HEK293 (cell line): ENCODE results near the gene ITGA11.

Experiments used
- CTCF ChIA-PET: fragments of 350-600 bp; formaldehyde crosslinking; extraction: SDS; loops from one replicate; lab custom pipeline; 2021; ENCODE audit warnings: antibody characterized with exemption; lab: Yijun Ruan, JAX
- POLR2A ChIA-PET: fragments of 300-600 bp; formaldehyde crosslinking; extraction: SDS; loops from one replicate; lab custom pipeline; 2020; ENCODE audit warnings: antibody characterized with exemption, inconsistent platforms; lab: Yijun Ruan, JAX
- H3K27ac ChIP-seq: fragments of 200-500 bp; sonication (Bioruptor generic); 2 replicates; pipeline ENCODE4 v1.5.1; 2014; ENCODE audit warnings: low read depth, low read length, control low read depth, inconsistent platforms; ENCODE audit errors: extremely low read depth
- H3K36me3 ChIP-seq, 2 experiments: fragments of 200-500 bp in 1 of 2; sonication (Bioruptor generic) in 1 of 2; 1 replicate in 1 of 2; 2 replicates in 1 of 2; pipeline ENCODE4 v1.5.1; 2014 to 2017; ENCODE audit warnings: inconsistent platforms in 2 of 2, low read length in 2 of 2; ENCODE audit not compliant: control insufficient read depth in 2 of 2, insufficient read depth in 1 of 2
- H3K4me1 ChIP-seq: fragments of 200-500 bp; sonication (Bioruptor generic); 2 replicates; pipeline ENCODE4 v1.5.1; 2014; ENCODE audit warnings: mild to moderate bottlenecking, low read length, inconsistent platforms; ENCODE audit not compliant: control insufficient read depth, insufficient read depth
- H3K4me3 ChIP-seq: 2 replicates; pipeline ENCODE4 v1.5.1; 2011; ENCODE audit warnings: low read depth, mild to moderate bottlenecking, control low read depth, low read length, moderate library complexity
- H3K9me3 ChIP-seq: fragments of 200-500 bp; sonication (Bioruptor generic); 2 replicates; pipeline ENCODE4 v1.5.1; 2014; ENCODE audit warnings: low read depth, low read length, inconsistent platforms; ENCODE audit not compliant: control insufficient read depth, insufficient read depth
- HOXA7 ChIP-seq: sonication (generic); formaldehyde crosslinking; IDR thresholded peaks from 2 replicates; pipeline ENCODE4 v1.8.1; 2022; ENCODE audit warnings: missing genetic modification reagents, borderline replicate concordance
- ZNF132 ChIP-seq: fragments of 450-650 bp; formaldehyde crosslinking; IDR thresholded peaks from 2 replicates; pipeline ENCODE4 v1.5.1; 2017; ENCODE audit warnings: missing biosample characterization, missing genetic modification characterization, borderline replicate concordance
- ZNF19 ChIP-seq: fragments of 450-650 bp; formaldehyde crosslinking; IDR thresholded peaks from 2 replicates; pipeline ENCODE4; 2016; ENCODE audit warnings: missing biosample characterization, missing genetic modification characterization, low read depth
- ZNF211 ChIP-seq: fragments of 450-650 bp; formaldehyde crosslinking; IDR thresholded peaks from 2 replicates; pipeline ENCODE4 v1.5.1; 2016; ENCODE audit warnings: low read depth, missing biosample characterization, missing genetic modification characterization
- ZNF585B ChIP-seq: fragments of 450-650 bp; formaldehyde crosslinking; IDR thresholded peaks from 2 replicates; pipeline ENCODE4 v1.5.1; 2016; ENCODE audit warnings: missing biosample characterization, missing genetic modification characterization
- ZNF677 ChIP-seq: fragments of 450-650 bp; IDR thresholded peaks from 2 replicates; pipeline ENCODE4 v1.5.0; 2018; ENCODE audit warnings: missing biosample characterization, mild to moderate bottlenecking, missing genetic modification characterization, moderate library complexity
- ZNF785 ChIP-seq: fragments of 450-650 bp; formaldehyde crosslinking; IDR thresholded peaks from 2 replicates; pipeline ENCODE4 v1.5.1; 2016; ENCODE audit warnings: missing biosample characterization, missing genetic modification characterization
- TF ChIP-seq, protein P1 (sequence below): fragments of 450-650 bp; formaldehyde crosslinking; IDR thresholded peaks from 2 replicates; pipeline ENCODE4 v1.5.1; 2016; ENCODE audit warnings: missing biosample characterization, missing genetic modification characterization
- TF ChIP-seq, protein P2 (sequence below): fragments of 450-650 bp; formaldehyde crosslinking; IDR thresholded peaks from 2 replicates; pipeline ENCODE4 v1.5.1; 2016; ENCODE audit warnings: missing biosample characterization, missing genetic modification characterization
- TF ChIP-seq, protein P3 (sequence below): fragments of 450-650 bp; IDR thresholded peaks from 2 replicates; pipeline ENCODE4 v1.5.1; 2018; ENCODE audit warnings: missing biosample characterization, missing genetic modification characterization
- TF ChIP-seq, protein P4 (sequence below): fragments of 450-650 bp; formaldehyde crosslinking; IDR thresholded peaks from 2 replicates; pipeline ENCODE4 v1.5.1; 2016; ENCODE audit warnings: missing biosample characterization, missing genetic modification characterization
- TF ChIP-seq, protein P5 (sequence below): fragments of 450-650 bp; IDR thresholded peaks from 2 replicates; pipeline ENCODE4 v1.5.1; 2018; ENCODE audit warnings: missing biosample characterization, mild to moderate bottlenecking, missing genetic modification characterization
- TF ChIP-seq, protein P6 (sequence below): fragments of 450-650 bp; formaldehyde crosslinking; conservative IDR thresholded peaks from 2 replicates; pipeline ENCODE4 v1.5.1; 2016; ENCODE audit warnings: low read depth, missing biosample characterization, missing genetic modification characterization
- TF ChIP-seq, protein P7 (sequence below): fragments of 450-650 bp; formaldehyde crosslinking; IDR thresholded peaks from 2 replicates; pipeline ENCODE4 v1.5.1; 2016; ENCODE audit warnings: missing biosample characterization, missing genetic modification characterization, borderline replicate concordance

The ITGA11 gene

DNA sequence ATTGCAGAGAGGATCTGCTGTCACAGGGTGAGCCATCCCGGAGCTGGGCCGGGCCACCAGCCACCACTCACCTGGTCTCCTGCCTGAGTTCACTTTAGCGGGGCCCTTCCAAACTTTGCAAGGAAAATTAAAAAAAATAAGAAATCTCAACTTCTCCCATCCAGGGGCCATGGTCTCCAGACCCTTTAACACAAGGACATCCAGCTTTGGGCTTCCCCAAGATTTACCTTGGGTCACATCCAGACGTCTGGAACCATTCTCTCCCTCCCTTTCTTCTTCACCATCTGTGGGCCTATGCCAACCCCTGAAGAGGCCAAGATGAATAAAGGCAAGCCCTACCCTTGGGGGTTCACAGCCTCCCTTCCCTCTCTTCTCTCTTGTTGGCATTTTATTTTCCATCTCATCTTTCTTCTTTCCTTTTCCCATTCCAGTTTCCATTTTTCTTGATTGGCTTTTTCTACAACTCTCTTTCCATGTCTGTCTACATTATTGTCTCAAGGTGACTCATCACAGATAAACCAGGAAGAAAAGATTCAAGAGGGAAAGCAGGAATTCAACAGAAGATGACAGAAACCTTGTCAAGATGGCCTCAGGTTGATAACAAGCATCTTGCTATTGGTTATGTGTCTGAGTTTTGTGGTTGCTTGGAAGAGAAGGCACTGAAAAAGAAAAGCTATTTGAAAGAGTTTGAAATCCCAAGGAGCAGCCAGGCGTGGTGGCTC lies 49.5 kb downstream of the ITGA11 start (continued):
- TF ChIP-seq, protein P1, sequence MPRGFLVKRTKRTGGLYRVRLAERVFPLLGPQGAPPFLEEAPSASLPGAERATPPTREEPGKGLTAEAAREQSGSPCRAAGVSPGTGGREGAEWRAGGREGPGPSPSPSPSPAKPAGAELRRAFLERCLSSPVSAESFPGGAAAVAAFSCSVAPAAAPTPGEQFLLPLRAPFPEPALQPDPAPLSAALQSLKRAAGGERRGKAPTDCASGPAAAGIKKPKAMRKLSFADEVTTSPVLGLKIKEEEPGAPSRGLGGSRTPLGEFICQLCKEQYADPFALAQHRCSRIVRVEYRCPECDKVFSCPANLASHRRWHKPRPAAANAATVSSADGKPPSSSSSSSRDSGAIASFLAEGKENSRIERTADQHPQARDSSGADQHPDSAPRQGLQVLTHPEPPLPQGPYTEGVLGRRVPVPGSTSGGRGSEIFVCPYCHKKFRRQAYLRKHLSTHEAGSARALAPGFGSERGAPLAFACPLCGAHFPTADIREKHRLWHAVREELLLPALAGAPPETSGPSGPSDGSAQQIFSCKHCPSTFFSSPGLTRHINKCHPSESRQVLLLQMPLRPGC, result no peak
- no peak for TF ChIP-seq ZNF132
- TF ChIP-seq, protein P2, sequence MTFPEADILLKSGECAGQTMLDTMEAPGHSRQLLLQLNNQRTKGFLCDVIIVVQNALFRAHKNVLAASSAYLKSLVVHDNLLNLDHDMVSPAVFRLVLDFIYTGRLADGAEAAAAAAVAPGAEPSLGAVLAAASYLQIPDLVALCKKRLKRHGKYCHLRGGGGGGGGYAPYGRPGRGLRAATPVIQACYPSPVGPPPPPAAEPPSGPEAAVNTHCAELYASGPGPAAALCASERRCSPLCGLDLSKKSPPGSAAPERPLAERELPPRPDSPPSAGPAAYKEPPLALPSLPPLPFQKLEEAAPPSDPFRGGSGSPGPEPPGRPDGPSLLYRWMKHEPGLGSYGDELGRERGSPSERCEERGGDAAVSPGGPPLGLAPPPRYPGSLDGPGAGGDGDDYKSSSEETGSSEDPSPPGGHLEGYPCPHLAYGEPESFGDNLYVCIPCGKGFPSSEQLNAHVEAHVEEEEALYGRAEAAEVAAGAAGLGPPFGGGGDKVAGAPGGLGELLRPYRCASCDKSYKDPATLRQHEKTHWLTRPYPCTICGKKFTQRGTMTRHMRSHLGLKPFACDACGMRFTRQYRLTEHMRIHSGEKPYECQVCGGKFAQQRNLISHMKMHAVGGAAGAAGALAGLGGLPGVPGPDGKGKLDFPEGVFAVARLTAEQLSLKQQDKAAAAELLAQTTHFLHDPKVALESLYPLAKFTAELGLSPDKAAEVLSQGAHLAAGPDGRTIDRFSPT (tag by site-specific recombination), result no peak
- TF ChIP-seq HOXA7 (CRISPR knock-in tag), result no peak
- TF ChIP-seq, all 188 proteins: peak for 0

DNA sequence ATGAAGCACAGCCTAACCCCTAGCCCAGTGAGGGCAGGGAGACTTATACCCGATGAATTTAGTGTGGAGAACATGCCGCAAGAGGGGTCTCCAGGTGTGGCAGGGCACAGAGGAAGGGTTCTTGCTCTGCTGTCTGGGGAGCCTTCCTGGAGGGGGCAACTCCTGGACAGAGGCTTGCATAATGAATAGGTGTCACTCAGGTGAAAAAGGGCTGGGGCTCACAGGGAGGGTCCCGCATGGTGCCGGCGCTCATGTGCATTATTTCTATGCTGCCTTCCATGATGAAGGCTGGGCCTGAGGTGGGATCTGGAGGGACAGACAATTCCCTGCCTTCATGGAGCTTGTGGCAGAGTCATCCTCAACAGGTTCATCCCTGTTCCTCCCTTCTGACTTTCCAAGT lies 51.5 kb downstream of the ITGA11 start:
- TF ChIP-seq ZNF211, result no peak
- ChIA-PET CTCF (interaction anchor here (1.8 kb wide), 1 partner anchor 8 kb away, joined by 4 read pairs; no protein-coding TSS in a partner anchor), POLR2A (no interaction called here)
- Histone ChIP-seq H3K9me3 (no peaks in the 10 kb centered on the region), H3K36me3 (no peaks in the 10 kb centered on the region), H3K4me1 (no peaks in the 10 kb centered on the region), H3K27ac (no peak overlapping the region), H3K4me3 (no peak overlapping the region)

DNA sequence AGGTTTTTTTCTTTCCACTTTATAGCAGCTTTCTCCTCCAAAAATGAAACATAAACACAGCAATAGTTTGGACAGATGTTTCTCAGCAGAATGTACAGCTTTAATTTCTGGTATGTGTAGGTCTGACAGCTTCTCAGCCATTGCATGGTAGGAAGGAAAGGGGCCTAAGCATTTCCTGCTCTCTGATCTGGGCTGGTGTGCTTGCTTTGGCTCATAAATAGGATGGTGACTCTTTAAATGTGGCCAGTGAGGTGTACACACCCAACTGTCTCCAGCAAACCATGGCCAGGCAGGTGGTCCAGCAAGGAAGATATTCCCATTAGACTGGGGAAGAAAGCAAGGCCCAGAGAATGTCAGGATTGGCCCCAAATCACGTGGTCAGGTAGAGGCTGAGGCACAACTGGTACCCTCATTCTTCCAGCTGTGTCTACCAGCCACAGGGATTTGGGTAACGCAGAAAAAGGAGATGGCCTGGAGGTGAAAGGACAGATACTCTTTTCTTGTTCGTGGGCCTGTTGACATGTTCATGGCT lies 52.1 kb downstream of the ITGA11 start:
- POLR2A ChIA-PET, result no interaction called here
- TF ChIP-seq, protein P3, sequence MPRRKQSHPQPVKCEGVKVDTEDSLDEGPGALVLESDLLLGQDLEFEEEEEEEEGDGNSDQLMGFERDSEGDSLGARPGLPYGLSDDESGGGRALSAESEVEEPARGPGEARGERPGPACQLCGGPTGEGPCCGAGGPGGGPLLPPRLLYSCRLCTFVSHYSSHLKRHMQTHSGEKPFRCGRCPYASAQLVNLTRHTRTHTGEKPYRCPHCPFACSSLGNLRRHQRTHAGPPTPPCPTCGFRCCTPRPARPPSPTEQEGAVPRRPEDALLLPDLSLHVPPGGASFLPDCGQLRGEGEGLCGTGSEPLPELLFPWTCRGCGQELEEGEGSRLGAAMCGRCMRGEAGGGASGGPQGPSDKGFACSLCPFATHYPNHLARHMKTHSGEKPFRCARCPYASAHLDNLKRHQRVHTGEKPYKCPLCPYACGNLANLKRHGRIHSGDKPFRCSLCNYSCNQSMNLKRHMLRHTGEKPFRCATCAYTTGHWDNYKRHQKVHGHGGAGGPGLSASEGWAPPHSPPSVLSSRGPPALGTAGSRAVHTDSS, result no peak
- no peak for TF ChIP-seq ZNF785 (tag by site-specific recombination)
- TF ChIP-seq ZNF677 (tag by site-specific recombination), result no peak
- TF ChIP-seq, protein P4, sequence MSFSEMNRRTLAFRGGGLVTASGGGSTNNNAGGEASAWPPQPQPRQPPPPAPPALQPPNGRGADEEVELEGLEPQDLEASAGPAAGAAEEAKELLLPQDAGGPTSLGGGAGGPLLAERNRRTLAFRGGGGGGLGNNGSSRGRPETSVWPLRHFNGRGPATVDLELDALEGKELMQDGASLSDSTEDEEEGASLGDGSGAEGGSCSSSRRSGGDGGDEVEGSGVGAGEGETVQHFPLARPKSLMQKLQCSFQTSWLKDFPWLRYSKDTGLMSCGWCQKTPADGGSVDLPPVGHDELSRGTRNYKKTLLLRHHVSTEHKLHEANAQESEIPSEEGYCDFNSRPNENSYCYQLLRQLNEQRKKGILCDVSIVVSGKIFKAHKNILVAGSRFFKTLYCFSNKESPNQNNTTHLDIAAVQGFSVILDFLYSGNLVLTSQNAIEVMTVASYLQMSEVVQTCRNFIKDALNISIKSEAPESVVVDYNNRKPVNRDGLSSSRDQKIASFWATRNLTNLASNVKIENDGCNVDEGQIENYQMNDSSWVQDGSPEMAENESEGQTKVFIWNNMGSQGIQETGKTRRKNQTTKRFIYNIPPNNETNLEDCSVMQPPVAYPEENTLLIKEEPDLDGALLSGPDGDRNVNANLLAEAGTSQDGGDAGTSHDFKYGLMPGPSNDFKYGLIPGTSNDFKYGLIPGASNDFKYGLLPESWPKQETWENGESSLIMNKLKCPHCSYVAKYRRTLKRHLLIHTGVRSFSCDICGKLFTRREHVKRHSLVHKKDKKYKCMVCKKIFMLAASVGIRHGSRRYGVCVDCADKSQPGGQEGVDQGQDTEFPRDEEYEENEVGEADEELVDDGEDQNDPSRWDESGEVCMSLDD (tag by site-specific recombination), result no peak
- TF ChIP-seq, protein P5, sequence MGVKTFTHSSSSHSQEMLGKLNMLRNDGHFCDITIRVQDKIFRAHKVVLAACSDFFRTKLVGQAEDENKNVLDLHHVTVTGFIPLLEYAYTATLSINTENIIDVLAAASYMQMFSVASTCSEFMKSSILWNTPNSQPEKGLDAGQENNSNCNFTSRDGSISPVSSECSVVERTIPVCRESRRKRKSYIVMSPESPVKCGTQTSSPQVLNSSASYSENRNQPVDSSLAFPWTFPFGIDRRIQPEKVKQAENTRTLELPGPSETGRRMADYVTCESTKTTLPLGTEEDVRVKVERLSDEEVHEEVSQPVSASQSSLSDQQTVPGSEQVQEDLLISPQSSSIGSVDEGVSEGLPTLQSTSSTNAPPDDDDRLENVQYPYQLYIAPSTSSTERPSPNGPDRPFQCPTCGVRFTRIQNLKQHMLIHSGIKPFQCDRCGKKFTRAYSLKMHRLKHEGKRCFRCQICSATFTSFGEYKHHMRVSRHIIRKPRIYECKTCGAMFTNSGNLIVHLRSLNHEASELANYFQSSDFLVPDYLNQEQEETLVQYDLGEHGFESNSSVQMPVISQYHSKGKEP, result no peak
- TF ChIP-seq, protein P6, sequence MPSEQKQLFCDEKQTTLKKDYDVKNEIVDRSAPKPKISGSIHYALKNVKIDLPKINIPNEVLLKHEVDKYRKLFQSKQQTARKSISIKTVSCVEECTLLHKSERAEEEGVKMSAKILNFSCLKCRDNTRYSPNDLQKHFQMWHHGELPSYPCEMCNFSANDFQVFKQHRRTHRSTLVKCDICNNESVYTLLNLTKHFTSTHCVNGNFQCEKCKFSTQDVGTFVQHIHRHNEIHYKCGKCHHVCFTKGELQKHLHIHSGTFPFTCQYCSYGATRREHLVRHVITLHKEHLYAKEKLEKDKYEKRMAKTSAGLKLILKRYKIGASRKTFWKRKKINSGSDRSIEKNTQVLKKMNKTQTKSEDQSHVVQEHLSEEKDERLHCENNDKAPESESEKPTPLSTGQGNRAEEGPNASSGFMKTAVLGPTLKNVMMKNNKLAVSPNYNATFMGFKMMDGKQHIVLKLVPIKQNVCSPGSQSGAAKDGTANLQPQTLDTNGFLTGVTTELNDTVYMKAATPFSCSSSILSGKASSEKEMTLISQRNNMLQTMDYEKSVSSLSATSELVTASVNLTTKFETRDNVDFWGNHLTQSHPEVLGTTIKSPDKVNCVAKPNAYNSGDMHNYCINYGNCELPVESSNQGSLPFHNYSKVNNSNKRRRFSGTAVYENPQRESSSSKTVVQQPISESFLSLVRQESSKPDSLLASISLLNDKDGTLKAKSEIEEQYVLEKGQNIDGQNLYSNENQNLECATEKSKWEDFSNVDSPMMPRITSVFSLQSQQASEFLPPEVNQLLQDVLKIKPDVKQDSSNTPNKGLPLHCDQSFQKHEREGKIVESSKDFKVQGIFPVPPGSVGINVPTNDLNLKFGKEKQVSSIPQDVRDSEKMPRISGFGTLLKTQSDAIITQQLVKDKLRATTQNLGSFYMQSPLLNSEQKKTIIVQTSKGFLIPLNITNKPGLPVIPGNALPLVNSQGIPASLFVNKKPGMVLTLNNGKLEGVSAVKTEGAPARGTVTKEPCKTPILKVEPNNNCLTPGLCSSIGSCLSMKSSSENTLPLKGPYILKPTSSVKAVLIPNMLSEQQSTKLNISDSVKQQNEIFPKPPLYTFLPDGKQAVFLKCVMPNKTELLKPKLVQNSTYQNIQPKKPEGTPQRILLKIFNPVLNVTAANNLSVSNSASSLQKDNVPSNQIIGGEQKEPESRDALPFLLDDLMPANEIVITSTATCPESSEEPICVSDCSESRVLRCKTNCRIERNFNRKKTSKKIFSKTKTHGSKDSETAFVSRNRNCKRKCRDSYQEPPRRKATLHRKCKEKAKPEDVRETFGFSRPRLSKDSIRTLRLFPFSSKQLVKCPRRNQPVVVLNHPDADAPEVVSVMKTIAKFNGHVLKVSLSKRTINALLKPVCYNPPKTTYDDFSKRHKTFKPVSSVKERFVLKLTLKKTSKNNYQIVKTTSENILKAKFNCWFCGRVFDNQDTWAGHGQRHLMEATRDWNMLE, result no peak
- TF ChIP-seq ZNF585B (tag by site-specific recombination), result no peak
- TF ChIP-seq ZNF19 (tag by site-specific recombination), result no peak
- TF ChIP-seq, protein P7, sequence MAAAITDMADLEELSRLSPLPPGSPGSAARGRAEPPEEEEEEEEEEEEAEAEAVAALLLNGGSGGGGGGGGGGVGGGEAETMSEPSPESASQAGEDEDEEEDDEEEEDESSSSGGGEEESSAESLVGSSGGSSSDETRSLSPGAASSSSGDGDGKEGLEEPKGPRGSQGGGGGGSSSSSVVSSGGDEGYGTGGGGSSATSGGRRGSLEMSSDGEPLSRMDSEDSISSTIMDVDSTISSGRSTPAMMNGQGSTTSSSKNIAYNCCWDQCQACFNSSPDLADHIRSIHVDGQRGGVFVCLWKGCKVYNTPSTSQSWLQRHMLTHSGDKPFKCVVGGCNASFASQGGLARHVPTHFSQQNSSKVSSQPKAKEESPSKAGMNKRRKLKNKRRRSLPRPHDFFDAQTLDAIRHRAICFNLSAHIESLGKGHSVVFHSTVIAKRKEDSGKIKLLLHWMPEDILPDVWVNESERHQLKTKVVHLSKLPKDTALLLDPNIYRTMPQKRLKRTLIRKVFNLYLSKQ (tag by site-specific recombination), result no peak

More for the DNA sequence above, 52.1 kb downstream of the ITGA11 start:
- Histone ChIP-seq H3K9me3 (no peaks in the 10 kb centered on the region), H3K4me1 (no peaks in the 10 kb centered on the region), H3K27ac (no peak overlapping the region), H3K4me3 (no peak overlapping the region), H3K36me3 (no peaks in the 10 kb centered on the region)
- CTCF ChIA-PET, result interaction anchor here (0.7 kb wide), 1 partner anchor 618 kb away, joined by 3 read pairs; no protein-coding TSS in a partner anchor
